Gastrocnemius medialis (tissue), 4 donors: ENCODE measurements around the gene CRB2.

Experiments
- CTCF ChIP-seq, 5 experiments: fragments of 450-650 bp in 3 of 5; fragments of 200-600 bp in 2 of 5; sonication (generic) in 2 of 5; IDR thresholded peaks in 4 of 5; conservative IDR thresholded peaks in 1 of 5; 1 replicate in 4 of 5; 2 replicates in 1 of 5; pipeline ENCODE4 v1.5.1; 2016 to 2019; ENCODE audit warnings: antibody characterized with exemption in 5 of 5, mild to moderate bottlenecking in 3 of 5, moderate library complexity in 3 of 5
- POLR2A ChIP-seq, 2 donors: fragments of 450-650 bp; IDR thresholded peaks; one replicate each; pipeline ENCODE4 v1.6.1; 2017; ENCODE audit warnings: antibody characterized with exemption in 2 of 2, mild to moderate bottlenecking in 2 of 2, moderate library complexity in 2 of 2

GRCh38 chr9:123406691-123407216 is 50.8 kb downstream of the CRB2 start:
- TF ChIP-seq CTCF (IDR thresholded peaks at IDR 0.05 in 4 of 5, conservative IDR thresholded peaks at IDR 0.05 in 1 of 5), result no peak
- no peak for TF ChIP-seq POLR2A (IDR thresholded peaks at IDR 0.05)
